Kidney capillary endothelial cell (primary cell): ENCODE measurements around the gene APOBEC3A.
"Not testable (repeated sequence)": the region's sequence is repeated elsewhere in the genome, so short reads cannot be mapped to it uniquely, and the experiment has no call there.

Source experiments
- DNase-seq: peaks from one replicate; pipeline ENCODE4 v3.0.0-alpha.2; 2018; ENCODE audit warnings: low spot score

APOBEC3A gene

DNA sequence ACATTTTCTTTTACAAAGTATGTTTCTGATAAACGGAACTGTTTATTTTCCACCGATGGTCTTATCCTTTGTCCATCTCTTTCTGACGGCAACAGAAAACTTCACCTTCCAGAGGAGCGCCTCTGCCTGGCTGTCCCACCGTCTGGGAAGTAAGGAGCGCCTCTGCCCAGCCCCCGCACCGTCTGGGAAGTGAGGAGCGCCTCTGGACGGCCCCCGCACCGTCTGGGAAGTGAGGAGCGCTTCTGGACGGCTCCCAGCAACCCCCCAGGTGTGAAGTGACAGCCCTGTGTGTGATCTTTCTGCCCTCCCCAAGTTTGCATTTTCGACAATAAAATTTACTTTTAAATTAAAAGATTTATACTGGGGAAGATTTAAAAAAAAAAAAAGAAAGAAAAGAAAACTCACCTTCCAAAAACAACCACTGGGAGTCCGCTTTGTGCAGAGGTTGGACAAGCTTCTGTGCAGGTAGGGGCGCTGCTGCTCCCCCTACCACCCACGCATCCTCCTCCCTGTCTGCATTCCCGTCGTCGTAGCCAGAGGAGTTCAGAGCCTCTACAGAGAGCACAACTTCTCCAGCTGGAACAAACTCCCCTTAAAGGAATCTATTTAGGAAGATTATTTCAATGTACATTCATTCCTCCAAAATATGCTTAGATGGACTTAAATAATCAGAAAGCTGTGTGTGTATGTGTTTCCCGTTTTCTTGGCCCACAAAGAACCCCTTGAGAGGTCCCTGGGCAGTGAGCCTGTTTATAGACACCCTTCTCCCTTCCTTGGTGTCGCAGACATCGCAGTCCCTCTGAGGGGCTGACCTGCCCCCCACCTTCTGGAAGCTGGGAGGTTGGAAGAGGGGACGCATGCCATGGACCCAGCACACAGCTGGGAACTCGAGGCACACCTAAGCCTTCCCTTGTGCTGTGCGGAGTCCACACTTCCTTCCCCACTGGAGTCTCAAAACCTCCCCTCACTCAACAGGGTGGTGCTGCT lies 23.9 kb downstream of the APOBEC3A start:
- DNase-seq, result no peak

DNA sequence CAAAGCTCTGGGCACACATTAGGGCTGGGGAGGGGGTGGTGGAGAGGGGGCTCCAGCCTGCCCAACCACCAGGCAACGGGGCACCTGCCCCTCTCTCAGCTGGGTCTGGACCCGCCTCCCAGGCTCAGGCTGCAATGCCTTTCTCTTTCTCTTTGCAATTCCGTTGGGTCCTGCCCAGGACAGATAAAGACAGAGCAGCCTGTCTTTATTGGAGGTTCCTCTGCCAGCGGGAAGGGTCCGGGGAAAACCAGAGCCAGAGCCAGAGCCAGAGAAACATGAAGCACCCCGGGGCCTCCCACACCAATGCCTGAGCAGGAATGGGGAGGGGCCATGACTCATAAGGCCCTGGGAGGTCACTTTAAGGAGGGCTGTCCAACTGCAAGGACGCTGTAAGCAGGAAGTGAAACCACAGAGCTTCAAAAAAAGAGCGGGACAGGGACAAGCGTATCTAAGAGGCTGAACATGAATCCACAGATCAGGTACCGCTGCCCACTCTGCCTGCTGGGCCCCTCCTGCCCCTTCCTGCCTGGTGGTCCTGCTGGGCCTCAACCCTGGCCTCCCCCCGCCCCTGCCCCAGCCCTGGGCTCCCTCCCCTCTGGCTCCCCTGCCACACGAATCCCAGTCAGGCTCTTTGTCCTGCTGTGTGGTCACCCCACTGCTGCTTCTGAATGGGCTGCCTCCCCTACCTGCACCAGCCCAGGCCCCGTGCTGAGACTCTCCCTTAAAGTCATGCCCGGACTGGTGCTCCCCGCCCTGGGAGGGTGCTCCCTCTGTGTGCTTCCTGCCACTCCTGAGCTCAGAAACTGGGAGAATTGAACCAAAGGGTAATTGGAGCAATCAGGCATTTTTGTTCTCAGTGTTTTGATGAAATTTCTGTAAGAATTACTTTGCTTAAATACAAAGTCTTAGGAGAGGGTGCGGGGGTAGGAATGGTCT lies 24.9 kb downstream of the APOBEC3A start, which contains the start of gene APOBEC3B:
Gene APOBEC3B (plus strand): TSS at position 356 of the 936 bp plus-strand sequence. CDS start 107 bp downstream, at position 463.
- DNase-seq, result peak; percentile 75

DNA sequence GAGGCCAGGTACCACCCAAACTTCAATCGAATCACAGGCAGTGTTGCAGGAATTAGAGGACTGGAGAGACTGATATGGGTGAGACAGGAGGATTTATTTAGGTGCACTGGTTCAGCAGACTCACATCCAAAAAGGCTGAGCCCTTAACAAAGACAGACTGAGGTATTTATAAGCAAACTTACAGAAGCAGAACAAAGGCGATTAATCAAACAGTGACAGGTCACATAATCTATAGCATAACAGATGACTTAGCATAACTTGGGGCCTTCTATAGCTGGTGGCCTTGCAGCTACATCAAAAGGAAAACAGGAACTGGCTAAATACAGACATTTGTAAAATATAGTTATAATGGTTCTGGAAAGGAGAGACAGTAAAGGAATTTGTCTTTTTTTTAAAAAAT lies 26.8 kb downstream of the APOBEC3A start:
- DNase-seq, result no peak

- DNase-seq, result not testable (repeated sequence)
Observed at GRCh38 chr22:38984784-38985757, 27.7 kb downstream of the APOBEC3A start.

DNA sequence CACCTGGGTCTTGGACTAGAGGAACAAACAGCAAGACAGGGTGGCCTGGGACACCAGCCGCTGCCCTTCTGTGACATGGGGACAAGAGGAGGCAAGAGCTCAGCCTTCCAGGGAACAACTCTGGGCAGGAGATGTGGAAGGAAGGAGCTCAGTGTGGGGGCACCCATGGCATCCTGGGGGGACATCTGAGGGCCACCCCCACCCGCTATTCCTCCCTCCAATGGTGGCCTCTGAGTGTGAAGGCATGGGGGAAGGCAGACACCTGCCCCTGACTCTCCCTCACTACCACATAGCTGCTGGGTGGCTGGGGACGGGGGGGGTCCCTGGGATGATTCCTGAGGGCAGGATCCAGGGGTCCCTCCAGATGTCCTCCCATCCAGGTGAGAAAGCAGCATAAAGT lies 29.2 kb downstream of the APOBEC3A start:
- DNase-seq, result no peak

GRCh38 chr22:38987171-38987895 lies 29.9 kb downstream of the APOBEC3A start:
- DNase-seq, result no peak

DNA sequence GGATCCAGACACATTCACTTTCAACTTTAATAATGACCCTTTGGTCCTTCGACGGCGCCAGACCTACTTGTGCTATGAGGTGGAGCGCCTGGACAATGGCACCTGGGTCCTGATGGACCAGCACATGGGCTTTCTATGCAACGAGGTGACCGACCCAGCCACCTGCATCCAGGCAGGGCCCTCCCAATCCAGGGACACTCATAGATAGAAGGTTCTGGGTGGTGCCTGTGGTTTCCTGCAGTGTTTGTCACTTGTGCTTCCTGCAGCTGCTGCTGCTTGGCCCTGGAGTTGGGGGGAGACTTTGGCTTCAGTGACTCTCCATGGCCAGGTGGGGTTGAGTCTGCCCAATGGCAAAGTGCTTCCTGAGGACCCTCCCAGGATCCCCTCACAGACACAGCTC lies 32.1 kb downstream of the APOBEC3A start:
- no peak for DNase-seq

DNA sequence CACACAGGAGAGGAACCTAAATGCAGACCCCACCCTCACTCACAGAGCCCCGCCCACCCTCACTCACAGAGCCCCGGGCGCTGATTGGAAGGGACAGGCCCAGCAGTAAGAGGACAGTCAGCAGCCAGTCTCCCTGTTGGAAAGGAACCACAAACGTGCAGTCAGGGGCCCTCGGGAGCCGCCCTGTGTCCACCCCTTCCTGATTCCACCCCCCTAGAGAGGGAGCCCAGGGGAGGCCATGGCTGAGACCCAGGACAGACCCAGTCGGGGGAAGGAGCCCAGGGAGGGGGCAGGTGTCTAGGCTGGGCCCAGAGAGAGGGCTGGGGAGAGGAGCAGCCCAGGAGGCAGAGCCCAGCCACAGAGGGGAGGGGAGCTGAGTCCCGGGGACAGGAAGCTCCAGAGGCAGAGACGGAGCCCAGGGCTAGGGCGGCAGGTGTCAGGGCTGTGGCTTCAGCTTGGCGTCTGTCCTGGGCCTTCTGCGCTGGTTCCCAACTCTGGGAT lies 35.5 kb downstream of the APOBEC3A start:
- DNase-seq, result not testable (repeated sequence)

- no peak for DNase-seq
Observed at GRCh38 chr22:38996105-38996504, 38.7 kb downstream of the APOBEC3A start.

DNA sequence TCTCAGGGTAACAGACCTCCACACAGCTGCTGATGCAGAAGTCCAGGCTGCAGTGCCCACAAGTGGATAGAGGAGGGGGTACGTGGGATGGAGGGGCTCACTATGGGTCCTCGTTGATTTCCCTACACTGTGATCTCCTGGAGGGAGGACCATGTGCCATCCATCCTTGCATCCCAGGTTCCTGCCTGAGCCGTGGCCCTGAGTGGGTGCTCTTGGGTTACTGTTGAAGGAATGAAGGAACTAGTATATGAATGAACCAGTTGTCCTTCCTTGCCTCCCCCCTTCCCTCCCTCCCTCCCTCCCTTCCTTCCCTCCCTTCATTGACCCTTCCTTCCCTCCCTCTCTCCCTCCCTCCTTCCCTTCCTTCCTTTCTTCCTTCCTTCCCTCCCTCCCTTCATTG lies 40.1 kb downstream of the APOBEC3A start:
- no peak for DNase-seq

DNA sequence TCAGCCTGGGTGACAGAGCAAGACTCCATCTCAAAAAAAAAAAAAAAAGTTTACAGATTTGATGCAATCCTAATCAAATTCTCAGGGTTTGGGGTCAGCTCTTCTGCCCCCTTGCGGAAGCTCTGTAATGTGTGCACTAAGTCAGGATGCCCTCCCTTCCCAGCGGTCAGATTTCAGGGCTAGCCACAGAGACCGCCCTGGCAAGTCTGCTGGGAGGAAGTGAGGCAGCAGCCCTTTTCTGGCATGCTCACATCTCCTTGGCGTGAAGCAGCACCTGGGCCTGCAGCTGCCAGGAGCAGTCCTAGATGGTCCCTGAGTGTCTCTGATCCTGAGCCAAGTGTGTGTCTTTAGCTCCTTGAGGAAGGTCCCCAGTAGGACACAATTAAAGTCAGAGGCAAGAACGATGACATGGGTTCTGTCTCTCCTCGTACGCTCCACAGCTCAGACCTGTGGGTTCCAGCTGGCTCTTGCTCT lies 45.8 kb downstream of the APOBEC3A start:
- peak; percentile 78 for DNase-seq

DNA sequence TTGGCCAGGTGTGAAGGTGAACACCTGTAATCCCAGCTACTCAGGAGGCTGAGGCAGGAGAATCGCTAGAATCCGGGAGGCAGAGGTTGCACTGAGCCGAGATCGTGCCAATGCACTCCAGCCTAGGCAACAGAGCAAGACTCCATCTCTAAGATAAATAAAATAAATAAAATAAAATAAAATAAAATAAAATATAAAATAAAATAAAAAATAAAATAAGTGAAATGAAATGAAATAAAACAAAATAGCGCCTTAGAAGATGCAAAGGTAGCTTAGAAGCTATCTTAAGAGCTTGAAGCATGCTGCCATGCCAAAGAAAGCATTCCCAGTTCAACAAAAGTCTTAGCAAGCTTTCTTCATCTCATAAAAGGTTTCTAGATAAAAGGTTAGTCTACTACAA lies 49.8 kb downstream of the APOBEC3A start:
- no peak for DNase-seq

DNA sequence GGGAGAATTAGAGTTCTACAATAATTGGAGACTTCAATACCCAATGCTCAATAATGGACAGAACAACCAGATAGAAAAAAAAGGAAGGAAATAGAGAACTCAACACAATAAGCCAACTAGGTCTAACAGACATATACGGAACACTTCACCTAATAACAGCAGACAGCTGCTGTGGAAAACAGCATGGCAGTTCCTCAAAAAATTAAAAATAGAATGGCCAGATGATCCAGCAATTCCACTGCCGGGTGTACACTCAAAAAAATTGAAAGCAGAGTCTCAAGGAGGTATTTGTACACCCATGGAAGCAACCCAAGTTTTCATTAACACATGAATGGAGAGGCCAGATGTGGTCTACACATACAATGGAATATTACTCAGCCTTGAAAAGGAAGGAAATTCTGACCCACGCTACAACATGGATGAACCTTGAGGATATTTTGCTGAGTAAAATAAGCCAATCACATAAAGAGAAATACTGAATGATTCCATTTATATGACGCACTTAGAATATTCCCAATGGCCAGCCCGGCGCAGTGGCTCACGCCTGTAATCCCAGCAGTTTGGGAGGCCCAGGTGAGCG lies 51.0 kb downstream of the APOBEC3A start:
- DNase-seq, result not testable (repeated sequence)

GRCh38 chr22:39010946-39011345 lies 53.5 kb downstream of the APOBEC3A start:
- DNase-seq, result no peak
